Measurements from ENCODE around the gene PCYOX1L.

DNA sequence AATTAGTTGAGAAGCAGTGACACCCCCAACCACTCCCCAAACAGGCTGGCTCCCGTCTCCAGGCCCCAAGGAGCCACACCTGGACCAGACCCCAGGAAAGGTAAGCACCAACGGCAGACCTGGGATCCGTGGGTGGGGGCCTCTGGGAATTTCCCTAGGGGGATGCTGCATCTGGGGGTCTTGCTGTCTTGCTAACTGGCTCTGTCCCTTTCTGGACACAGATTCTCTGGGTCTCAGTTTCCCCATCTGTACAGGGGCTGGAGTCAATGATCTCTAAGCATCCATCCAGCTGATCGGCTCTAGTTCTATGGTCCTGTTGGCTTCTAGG lies 49.1 kb downstream of the PCYOX1L start:
- TF ChIP-seq, protein P1, sequence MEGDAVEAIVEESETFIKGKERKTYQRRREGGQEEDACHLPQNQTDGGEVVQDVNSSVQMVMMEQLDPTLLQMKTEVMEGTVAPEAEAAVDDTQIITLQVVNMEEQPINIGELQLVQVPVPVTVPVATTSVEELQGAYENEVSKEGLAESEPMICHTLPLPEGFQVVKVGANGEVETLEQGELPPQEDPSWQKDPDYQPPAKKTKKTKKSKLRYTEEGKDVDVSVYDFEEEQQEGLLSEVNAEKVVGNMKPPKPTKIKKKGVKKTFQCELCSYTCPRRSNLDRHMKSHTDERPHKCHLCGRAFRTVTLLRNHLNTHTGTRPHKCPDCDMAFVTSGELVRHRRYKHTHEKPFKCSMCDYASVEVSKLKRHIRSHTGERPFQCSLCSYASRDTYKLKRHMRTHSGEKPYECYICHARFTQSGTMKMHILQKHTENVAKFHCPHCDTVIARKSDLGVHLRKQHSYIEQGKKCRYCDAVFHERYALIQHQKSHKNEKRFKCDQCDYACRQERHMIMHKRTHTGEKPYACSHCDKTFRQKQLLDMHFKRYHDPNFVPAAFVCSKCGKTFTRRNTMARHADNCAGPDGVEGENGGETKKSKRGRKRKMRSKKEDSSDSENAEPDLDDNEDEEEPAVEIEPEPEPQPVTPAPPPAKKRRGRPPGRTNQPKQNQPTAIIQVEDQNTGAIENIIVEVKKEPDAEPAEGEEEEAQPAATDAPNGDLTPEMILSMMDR (IDR thresholded peaks at IDR 0.05): no peak
- TF ChIP-seq POLR2A (IDR thresholded peaks at IDR 0.05): no peak

All from esophagus squamous epithelium (tissue), 4 donors.